ENCODE measurements around the gene SOX5.

DNA sequence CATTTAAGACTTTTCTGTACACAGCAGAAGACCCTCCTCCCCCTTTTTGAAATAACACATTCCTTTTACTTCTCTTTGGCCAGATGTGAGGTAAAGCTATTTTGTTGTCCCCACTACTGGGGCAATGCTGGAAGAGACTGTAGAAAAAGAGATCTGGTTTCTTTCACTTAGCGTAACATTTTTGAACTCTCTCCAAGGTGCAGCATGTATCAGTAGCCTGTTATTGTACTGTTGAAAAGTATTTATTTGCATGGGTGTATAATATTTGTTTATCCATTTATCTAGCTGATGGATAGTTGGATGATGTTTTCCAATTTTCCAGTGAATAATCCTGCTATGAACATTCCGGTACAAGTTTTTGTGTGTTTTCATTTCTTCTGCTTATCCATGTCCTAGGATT, 335.2 kb downstream of the SOX5 start:
- TF ChIP-seq GATA2 (IDR thresholded peaks at IDR 0.05; ENCODE audit: low read depth, low read length), result no peak
- no peak for TF ChIP-seq GATA3 (IDR thresholded peaks at IDR 0.05; ENCODE audit: low read depth, low read length)
